HepG2 (cell line): ENCODE measurements around the gene ZMAT2. TPM values are rescaled to one million over a fixed set of nuclear protein-coding genes. Genes with fewer than 3 reads are reported as not detected.
A peak's percentile ranks its signal among the peaks of the same experiment; 100 is the strongest.

Experiments used
- ARID3A ChIP-seq: IDR thresholded peaks from 2 replicates; pipeline ENCODE4 v1.6.1; 2012; ENCODE audit warnings: low read depth, low read length, improper control_type of control experiment
- ATF2 ChIP-seq: sonication (generic); formaldehyde crosslinking; IDR thresholded peaks from 2 replicates; pipeline ENCODE4 v1.4.0; 2020; ENCODE audit warnings: missing genetic modification reagents
- CREBL2 ChIP-seq: sonication (generic); formaldehyde crosslinking; IDR thresholded peaks from 2 replicates; pipeline ENCODE4 v1.8.1; 2023; ENCODE audit warnings: missing genetic modification reagents, mild to moderate bottlenecking, borderline replicate concordance
- HDAC6 ChIP-seq: fragments of 200-600 bp; sonication (generic); IDR thresholded peaks from 2 replicates; pipeline ENCODE4 v1.7.0; 2017; ENCODE audit warnings: mild to moderate bottlenecking, antibody characterized with exemption, low read length, low read depth
- HNF4A ChIP-seq: sonication (generic); formaldehyde crosslinking; IDR thresholded peaks from 2 replicates; pipeline ENCODE4 v1.4.0; 2020; ENCODE audit warnings: missing genetic modification reagents
- MAFF ChIP-seq: IDR thresholded peaks from 2 replicates; pipeline ENCODE4 v1.6.1; 2011; ENCODE audit warnings: low read depth, low read length, improper control_type of control experiment
- MLLT10 ChIP-seq: sonication (generic); formaldehyde crosslinking; IDR thresholded peaks from 2 replicates; pipeline ENCODE4 v1.4.0; 2020; ENCODE audit warnings: missing genetic modification reagents
- MZF1 ChIP-seq: sonication (generic); formaldehyde crosslinking; IDR thresholded peaks from 2 replicates; pipeline ENCODE4 v1.8.1; 2023; ENCODE audit warnings: mild to moderate bottlenecking, missing genetic modification reagents, borderline replicate concordance
- NCOA5 ChIP-seq: sonication (generic); formaldehyde crosslinking; IDR thresholded peaks from 2 replicates; pipeline ENCODE4 v1.4.0; 2020; ENCODE audit warnings: missing genetic modification reagents
- POLR2A ChIP-seq, 2 experiments: IDR thresholded peaks; 2 replicates each; pipeline ENCODE4 v1.6.1; 2011; ENCODE audit warnings: low read depth in 2 of 2, low read length in 2 of 2, mild to moderate bottlenecking in 1 of 2, moderate library complexity in 1 of 2; ENCODE audit not compliant: insufficient read depth in 1 of 2
- SAFB2 ChIP-seq: sonication (generic); formaldehyde crosslinking; IDR thresholded peaks from 2 replicates; pipeline ENCODE4 v1.5.1; 2020; ENCODE audit warnings: missing genetic modification reagents, low read depth, mild to moderate bottlenecking, borderline replicate concordance
- SNAPC2 ChIP-seq: sonication (generic); formaldehyde crosslinking; IDR thresholded peaks from 2 replicates; pipeline ENCODE4 v1.8.1; 2022; ENCODE audit warnings: mild to moderate bottlenecking, missing genetic modification reagents
- SSRP1 ChIP-seq: IDR thresholded peaks from 2 replicates; pipeline ENCODE4 v1.6.1; 2016; ENCODE audit warnings: control low read depth
- TEF ChIP-seq: sonication (generic); formaldehyde crosslinking; IDR thresholded peaks from 2 replicates; pipeline ENCODE4 v1.5.0; 2020; ENCODE audit warnings: missing genetic modification reagents
- TGIF2 ChIP-seq: IDR thresholded peaks from 2 replicates; pipeline ENCODE4 v1.6.1; 2016; ENCODE audit warnings: control low read depth, missing compliant biosample characterization
- THAP9 ChIP-seq: sonication (generic); formaldehyde crosslinking; IDR thresholded peaks from 2 replicates; pipeline ENCODE4; 2020; ENCODE audit warnings: missing genetic modification reagents, mild to moderate bottlenecking, borderline replicate concordance
- ZFYVE20 ChIP-seq: sonication (generic); formaldehyde crosslinking; IDR thresholded peaks from 2 replicates; pipeline ENCODE4 v1.8.0; 2023; ENCODE audit warnings: low read depth, mild to moderate bottlenecking, moderate library complexity, missing genetic modification reagents, borderline replicate concordance
- ZNF251 ChIP-seq: sonication (generic); formaldehyde crosslinking; IDR thresholded peaks from 2 replicates; pipeline ENCODE4 v1.9.0; 2021; ENCODE audit warnings: mild to moderate bottlenecking, missing genetic modification reagents
- ZNF430 ChIP-seq: sonication (generic); formaldehyde crosslinking; IDR thresholded peaks from 2 replicates; pipeline ENCODE4 v1.9.0; 2021; ENCODE audit warnings: mild to moderate bottlenecking, missing genetic modification reagents
- polyA plus RNA-seq, 8 experiments: library from polyadenylated mRNA; depleted of rRNA in 3 of 8; stranded (reverse) in 7 of 8; unstranded in 1 of 8; fragments of >200 nt; fragmentation: Illumina TruSeq in 4 of 8; extraction: Trizol in 4 of 8; gene quantifications; 2 replicates each; pipeline versions ENCODE4 v1.2.1 to v1.2.3, GENCODE V29; 2011 to 2016; ENCODE audit warnings: low read depth in 4 of 8, missing spikeins in 1 of 8, mixed read lengths in 1 of 8; ENCODE audit not compliant: insufficient read depth in 1 of 8
- total RNA-seq, 5 experiments: library from RNA; depleted of rRNA; stranded (reverse); fragments of >200 nt; fragmentation: Illumina TruSeq; extraction: Trizol; gene quantifications; 2 replicates each; pipeline ENCODE4 v1.2.3, GENCODE V29; 2016; ENCODE audit warnings: low read depth in 1 of 5
- TF ChIP-seq, protein P1 (sequence below): sonication (generic); formaldehyde crosslinking; IDR thresholded peaks from 2 replicates; pipeline ENCODE4 v1.5.0; 2020; ENCODE audit warnings: missing genetic modification reagents

The ZMAT2 gene
- total and polyA plus RNA-seq, 2 of the 13 experiments (the other 11 are each of a cell fraction or from before 2014, with no cell fraction given), result 35.4 to 92.8 TPM

- TF ChIP-seq THAP9 (CRISPR knock-in tag), result peak; percentile 93; the same call in 1 of the 2 replicates
- TF ChIP-seq ZFYVE20 (CRISPR knock-in tag), result no peak
- TF ChIP-seq HDAC6, result no peak
- TF ChIP-seq ZNF251 (CRISPR knock-in tag), result no peak
- no peak; the same call in 1 of the 2 replicates for TF ChIP-seq CREBL2 (CRISPR knock-in tag)
- peak; percentile 44; the same call in 1 of the 2 replicates for TF ChIP-seq ARID3A
- no peak; the same call in none of the 2 replicates for TF ChIP-seq ATF2
- 0 out of 2 replicates have a peak, but pooled peaks have one; percentile 25 for TF ChIP-seq MZF1 (CRISPR knock-in tag)
- peak; percentile 82 to 96 for TF ChIP-seq POLR2A (IDR thresholded peaks at IDR 0.05; ENCODE audit: insufficient read depth in 1 of 2, low read depth in 2 of 2, low read length in 2 of 2)
- peak; percentile 29; the same call in 1 of the 2 replicates for TF ChIP-seq TEF (CRISPR knock-in tag)
- TF ChIP-seq, protein P1, sequence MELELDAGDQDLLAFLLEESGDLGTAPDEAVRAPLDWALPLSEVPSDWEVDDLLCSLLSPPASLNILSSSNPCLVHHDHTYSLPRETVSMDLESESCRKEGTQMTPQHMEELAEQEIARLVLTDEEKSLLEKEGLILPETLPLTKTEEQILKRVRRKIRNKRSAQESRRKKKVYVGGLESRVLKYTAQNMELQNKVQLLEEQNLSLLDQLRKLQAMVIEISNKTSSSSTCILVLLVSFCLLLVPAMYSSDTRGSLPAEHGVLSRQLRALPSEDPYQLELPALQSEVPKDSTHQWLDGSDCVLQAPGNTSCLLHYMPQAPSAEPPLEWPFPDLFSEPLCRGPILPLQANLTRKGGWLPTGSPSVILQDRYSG, result no peak; the same call in 1 of the 2 replicates
- no peak; the same call in 1 of the 2 replicates for TF ChIP-seq SNAPC2
- TF ChIP-seq ZNF430 (CRISPR knock-in tag), result peak; percentile 70; the same call in 1 of the 2 replicates
- TF ChIP-seq SSRP1 (CRISPR knock-in tag), result no peak
- TF ChIP-seq TGIF2 (CRISPR knock-in tag), result peak; percentile 79; the same call in 1 of the 2 replicates
- no peak for TF ChIP-seq MLLT10 (CRISPR knock-in tag)
- TF ChIP-seq SAFB2 (CRISPR knock-in tag), result peak; percentile 63; the same call in 1 of the 2 replicates
- TF ChIP-seq MAFF, result peak; percentile 24; the same call in 1 of the 2 replicates
- peak; percentile 14; the same call in 1 of the 2 replicates for TF ChIP-seq NCOA5 (CRISPR knock-in tag)
- no peak for TF ChIP-seq HNF4A (CRISPR knock-in tag)
Observed at GRCh38 chr5:140690941-140691924, 9.0 kb upstream of the ZMAT2 start, which contains the start of the genes HARS1 and HARS2 (continued).
